GM19099 (cell line): ENCODE results near the gene THAP12.

ENCODE experiments used
- POLR2A ChIP-seq: IDR thresholded peaks from 3 replicates; pipeline ENCODE4 v1.6.1; 2011; ENCODE audit warnings: low read depth; ENCODE audit not compliant: insufficient read length; ENCODE audit errors: extremely low read depth

Gene THAP12

DNA sequence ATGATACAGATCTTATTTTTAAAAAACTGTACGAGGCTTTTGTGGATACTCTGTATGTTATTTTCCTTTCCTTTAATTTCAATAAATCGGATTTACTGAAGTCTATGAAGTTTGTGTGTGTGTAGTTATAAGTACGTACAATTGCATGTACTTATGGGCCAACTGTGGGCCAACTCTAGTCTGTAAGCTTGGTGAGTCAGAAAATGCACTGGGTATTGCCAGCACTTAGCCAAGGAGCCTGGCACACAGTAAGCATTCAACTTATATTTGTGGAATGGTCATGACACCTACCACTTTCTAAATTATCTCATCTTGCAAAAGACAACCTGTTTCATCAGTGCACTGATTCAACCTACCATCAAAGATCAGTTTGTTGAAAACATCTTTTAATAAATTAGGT, 32.6 kb downstream of the THAP12 start:
- no peak for TF ChIP-seq POLR2A

- TF ChIP-seq POLR2A = no peak
Observed at GRCh38 chr11:76347466-76347865, 33.5 kb downstream of the THAP12 start.

- TF ChIP-seq POLR2A = no peak
Observed at GRCh38 chr11:76339221-76339620, 41.7 kb downstream of the THAP12 start.

DNA sequence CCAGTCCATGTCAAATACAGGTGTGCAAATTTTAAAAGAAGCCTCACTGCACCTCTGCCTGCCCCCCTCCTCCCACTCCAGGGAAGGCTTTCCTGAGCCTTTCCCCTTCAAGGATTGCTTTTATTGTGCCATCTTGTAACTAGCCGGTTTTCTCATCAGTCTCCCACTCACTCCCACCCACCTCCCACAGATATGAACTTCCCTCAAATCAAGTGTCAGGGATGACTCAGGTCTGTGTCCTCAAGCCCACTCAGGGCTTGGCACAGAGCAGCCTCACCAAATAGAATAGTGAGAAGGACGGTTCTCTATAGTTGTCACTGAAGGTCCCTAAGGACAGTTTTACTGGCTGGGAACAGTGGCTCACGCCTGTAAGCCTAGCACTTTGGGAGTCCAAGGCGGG, 43.0 kb downstream of the THAP12 start:
- TF ChIP-seq POLR2A = no peak

GRCh38 chr11:76337469-76337868, 43.5 kb downstream of the THAP12 start:
- TF ChIP-seq POLR2A = no peak

DNA sequence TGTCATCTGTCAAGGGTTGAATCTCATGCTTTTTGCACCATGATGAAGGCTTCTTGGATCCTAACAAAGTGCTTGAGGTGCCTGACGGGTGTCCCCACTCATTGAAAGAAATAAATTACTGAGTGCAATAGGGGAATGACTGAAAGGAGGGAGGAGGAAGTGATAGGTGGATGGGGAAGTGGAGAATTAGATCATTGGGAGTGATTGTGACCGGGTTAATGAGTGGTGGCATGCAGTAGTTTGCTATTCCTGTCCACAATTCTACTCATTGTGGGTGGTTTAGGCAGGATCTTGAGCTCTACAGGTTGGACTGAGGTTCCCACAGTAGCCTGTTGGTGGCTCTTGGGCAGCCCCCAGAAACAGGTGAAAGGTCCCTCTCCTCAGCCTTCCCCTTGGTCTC, 44.3 kb downstream of the THAP12 start:
- no peak for TF ChIP-seq POLR2A

GRCh38 chr11:76335842-76336241, 45.1 kb downstream of the THAP12 start:
- no peak for TF ChIP-seq POLR2A

DNA sequence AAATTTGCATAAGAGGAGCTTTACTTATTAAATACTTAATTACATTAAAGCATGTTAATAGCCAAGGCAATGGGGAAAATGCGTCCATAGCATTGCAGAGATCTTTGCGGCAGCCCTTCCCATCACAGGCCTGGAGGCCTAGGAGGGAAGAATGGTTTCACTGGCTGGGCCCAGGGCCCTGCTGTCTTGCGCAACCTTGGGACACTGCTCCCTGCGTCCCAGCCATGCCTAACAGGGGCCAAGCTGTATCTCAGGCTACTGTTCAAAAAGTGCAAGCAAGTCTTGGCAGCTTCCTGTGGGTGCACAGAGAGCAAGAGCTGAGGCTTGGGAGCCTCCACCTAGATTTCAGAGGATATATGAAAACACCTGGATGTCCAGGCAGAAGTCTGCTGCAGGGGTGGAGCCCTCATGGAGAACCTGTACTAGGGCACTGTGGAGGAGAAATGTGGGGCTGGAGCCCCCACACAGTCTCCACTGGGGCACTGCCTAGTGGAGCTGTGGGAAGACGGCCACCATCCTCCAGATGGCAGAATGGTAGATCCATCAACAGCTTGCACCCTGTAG, 46.0 kb downstream of the THAP12 start:
- TF ChIP-seq POLR2A = no peak

GRCh38 chr11:76330651-76331050, 50.3 kb downstream of the THAP12 start:
- no peak for TF ChIP-seq POLR2A

- TF ChIP-seq POLR2A = no peak
Observed at GRCh38 chr11:76329983-76330382, 50.9 kb downstream of the THAP12 start.

DNA sequence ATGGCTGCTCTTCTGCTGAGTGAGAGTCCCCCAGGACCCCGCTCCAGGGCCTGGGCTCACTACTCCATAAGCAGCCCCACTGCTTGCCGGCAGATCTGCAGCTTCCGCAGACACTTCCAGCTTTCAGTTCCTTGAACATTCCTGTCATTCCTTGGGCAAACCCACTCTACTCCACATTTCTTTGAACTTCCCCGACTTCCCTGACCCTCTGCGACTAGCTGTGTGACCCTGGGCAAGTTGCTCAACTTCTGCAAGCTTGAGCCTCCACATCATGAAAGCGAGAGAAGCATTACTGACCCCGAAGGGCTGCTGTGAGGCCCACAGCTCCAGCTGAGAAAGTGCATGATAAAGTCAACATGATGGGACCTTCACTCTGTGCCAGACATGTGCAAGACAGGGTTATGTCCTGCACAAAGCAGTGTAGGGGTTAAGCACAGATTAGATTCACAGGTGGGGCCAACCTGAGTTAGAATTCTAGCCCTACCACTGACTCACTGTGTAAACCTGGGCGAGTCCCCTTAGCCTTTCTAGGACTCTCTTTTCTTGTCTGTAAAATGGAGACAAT, 51.8 kb downstream of the THAP12 start:
- no peak for TF ChIP-seq POLR2A

GRCh38 chr11:76327756-76328388, 53.1 kb downstream of the THAP12 start:
- no peak for TF ChIP-seq POLR2A

DNA sequence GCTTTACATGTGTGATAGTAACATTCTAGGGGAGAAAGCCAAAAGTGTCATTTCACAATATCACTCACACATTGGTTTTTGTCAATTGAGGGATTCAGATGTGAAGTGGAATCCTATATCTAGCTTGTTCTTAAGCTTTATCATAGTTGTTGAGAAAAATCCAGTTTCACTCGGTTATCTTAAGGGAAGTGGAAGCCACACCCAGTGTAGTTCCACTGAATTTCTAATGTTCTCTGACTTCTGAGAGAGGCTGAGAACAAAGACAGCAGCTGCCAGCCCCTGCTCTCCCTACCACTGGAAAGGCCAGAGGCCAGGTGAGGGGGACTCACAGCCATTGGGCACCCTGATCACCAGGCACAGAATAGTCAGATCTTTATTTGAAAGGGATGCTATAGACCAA, 53.7 kb downstream of the THAP12 start:
- no peak for TF ChIP-seq POLR2A

GRCh38 chr11:76325185-76325584, 55.7 kb downstream of the THAP12 start:
- TF ChIP-seq POLR2A = no peak

GRCh38 chr11:76323804-76324203, 57.1 kb downstream of the THAP12 start:
- no peak for TF ChIP-seq POLR2A

- no peak for TF ChIP-seq POLR2A
Observed at GRCh38 chr11:76322942-76323341, 58.0 kb downstream of the THAP12 start.

GRCh38 chr11:76322540-76322939, 58.4 kb downstream of the THAP12 start:
- no peak for TF ChIP-seq POLR2A

DNA sequence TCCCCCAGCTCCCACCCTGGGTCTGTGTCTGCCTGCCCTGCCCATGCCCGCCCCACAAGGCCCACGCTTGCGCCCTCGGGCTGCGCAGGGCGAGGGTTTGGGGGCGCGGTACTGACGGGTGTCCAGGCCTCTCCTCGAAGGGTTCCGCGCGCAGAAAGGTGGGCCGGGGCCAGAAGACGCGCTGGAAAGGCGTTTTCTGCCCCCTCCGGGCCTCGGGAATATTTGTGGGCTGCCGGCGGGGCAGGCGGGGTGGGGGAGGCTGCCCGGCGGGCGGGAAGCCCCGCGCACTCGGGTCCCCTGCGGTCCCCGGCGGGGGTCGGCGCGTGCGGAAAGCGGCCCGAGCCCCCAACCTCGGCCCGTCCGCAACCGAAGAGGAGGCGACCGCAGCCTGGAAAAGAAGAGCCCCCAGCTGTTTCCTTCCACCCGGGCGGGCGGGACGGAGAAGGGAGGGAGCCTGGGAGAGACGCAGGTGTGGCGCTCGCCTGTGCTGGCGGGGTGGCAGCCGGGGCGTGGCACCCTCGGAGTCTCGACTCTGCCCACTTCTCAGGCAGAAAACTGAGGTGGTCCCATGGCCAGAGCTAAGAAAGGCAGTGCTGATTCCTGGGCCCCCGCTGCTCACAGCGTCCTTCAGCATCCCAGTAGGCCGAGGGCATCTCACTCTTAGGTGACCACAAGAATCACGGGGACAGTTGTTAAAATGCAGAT, 59.0 kb downstream of the THAP12 start:
- TF ChIP-seq POLR2A = no peak
